ENCODE results near the gene NDFIP1. TPM values are rescaled to one million over a fixed set of nuclear protein-coding genes. Genes with fewer than 3 reads are reported as not detected.

Gene NDFIP1
- total RNA-seq, 1 experiment from 2014 or later, result 42.6 TPM

GRCh38 chr5:142119051-142119625 lies 10.6 kb downstream of the NDFIP1 start:
- no peak for DNase-seq (ENCODE audit: low spot score)

GRCh38 chr5:142120247-142120935 lies 11.8 kb downstream of the NDFIP1 start:
- DNase-seq (ENCODE audit: low spot score), result no peak

- DNase-seq (ENCODE audit: low spot score), result no peak
Measured at GRCh38 chr5:142122121-142122520, 13.5 kb downstream of the NDFIP1 start.

- DNase-seq (ENCODE audit: low spot score), result no peak
Measured at GRCh38 chr5:142125378-142125777, 16.8 kb downstream of the NDFIP1 start.

GRCh38 chr5:142125963-142126362 lies 17.4 kb downstream of the NDFIP1 start:
- no peak for DNase-seq (ENCODE audit: low spot score)

- no peak for DNase-seq (ENCODE audit: low spot score)
Measured at GRCh38 chr5:142128675-142129208, 20.2 kb downstream of the NDFIP1 start.

GRCh38 chr5:142129446-142130066 lies 21.0 kb downstream of the NDFIP1 start:
- DNase-seq (ENCODE audit: low spot score), result no peak

- no peak for DNase-seq (ENCODE audit: low spot score)
Measured at GRCh38 chr5:142131394-142131793, 22.8 kb downstream of the NDFIP1 start.

GRCh38 chr5:142132916-142133315 lies 24.3 kb downstream of the NDFIP1 start:
- no peak for DNase-seq (ENCODE audit: low spot score)

- no peak for DNase-seq (ENCODE audit: low spot score)
Measured at GRCh38 chr5:142133330-142134206, 25.0 kb downstream of the NDFIP1 start.

- no peak for DNase-seq (ENCODE audit: low spot score)
Measured at GRCh38 chr5:142134331-142135010, 25.9 kb downstream of the NDFIP1 start.

- DNase-seq (ENCODE audit: low spot score), result no peak
Measured at GRCh38 chr5:142141463-142141862, 32.9 kb downstream of the NDFIP1 start.

- DNase-seq (ENCODE audit: low spot score), result peak; percentile 19
Measured at GRCh38 chr5:142143878-142144277, 35.3 kb downstream of the NDFIP1 start.

- DNase-seq (ENCODE audit: low spot score), result peak; percentile 64
Measured at GRCh38 chr5:142145106-142145900, 36.7 kb downstream of the NDFIP1 start.

GRCh38 chr5:142149363-142149762 lies 40.8 kb downstream of the NDFIP1 start:
- no peak for DNase-seq (ENCODE audit: low spot score)

GRCh38 chr5:142150431-142150830 lies 41.9 kb downstream of the NDFIP1 start:
- DNase-seq (ENCODE audit: low spot score), result no peak

- DNase-seq (ENCODE audit: low spot score), result peak; percentile 54
Measured at GRCh38 chr5:142151436-142152383, 43.1 kb downstream of the NDFIP1 start.

GRCh38 chr5:142152384-142152732 lies 43.8 kb downstream of the NDFIP1 start:
- DNase-seq (ENCODE audit: low spot score), result no peak

- DNase-seq (ENCODE audit: low spot score), result no peak
Measured at GRCh38 chr5:142153674-142154448, 45.3 kb downstream of the NDFIP1 start.
